Measurements from ENCODE around the gene SLCO2B1.

The SLCO2B1 gene

GRCh38 chr11:75135021-75135650 is 15.8 kb upstream of the SLCO2B1 start:
- no peak overlapping the region for H3K9ac ChIP-seq (ENCODE audit: low read depth, low read length)
- H3K4me1 ChIP-seq (ENCODE audit: insufficient read depth, low read length): peaks cover 7% of the 10 kb centered on the region; the same call in 1 of the 2 replicates
- no peaks in the 10 kb centered on the region for H3K9me3 ChIP-seq (ENCODE audit: control insufficient read depth, insufficient read depth, low read length)
- H3K36me3 ChIP-seq (ENCODE audit: insufficient read depth, low read length): no peaks in the 10 kb centered on the region

- Histone ChIP-seq H3K36me3 (ENCODE audit: insufficient read depth, low read length) (no peaks in the 10 kb centered on the region), H3K9ac (ENCODE audit: low read depth, low read length) (no peak overlapping the region), H3K4me1 (ENCODE audit: insufficient read depth, low read length) (peaks cover 7% of the 10 kb centered on the region; the same call in 1 of the 2 replicates), H3K9me3 (ENCODE audit: control insufficient read depth, insufficient read depth, low read length) (no peaks in the 10 kb centered on the region)
Measured at GRCh38 chr11:75135651-75136050, 15.3 kb upstream of the SLCO2B1 start.

GRCh38 chr11:75140269-75141138 is 10.4 kb upstream of the SLCO2B1 start:
- Histone ChIP-seq H3K9ac (ENCODE audit: low read depth, low read length) (no peak overlapping the region), H3K4me1 (ENCODE audit: insufficient read depth, low read length) (peaks cover 9% of the 10 kb centered on the region), H3K36me3 (ENCODE audit: insufficient read depth, low read length) (no peaks in the 10 kb centered on the region), H3K9me3 (ENCODE audit: control insufficient read depth, insufficient read depth, low read length) (no peaks in the 10 kb centered on the region)

- H3K4me1 ChIP-seq (ENCODE audit: insufficient read depth, low read length): peaks cover 9% of the 10 kb centered on the region
- no peak overlapping the region for H3K9ac ChIP-seq (ENCODE audit: low read depth, low read length)
Measured at GRCh38 chr11:75141166-75141565, 9.7 kb upstream of the SLCO2B1 start.

GRCh38 chr11:75142714-75143419 is 8.0 kb upstream of the SLCO2B1 start:
- no peaks in the 10 kb centered on the region for H3K9me3 ChIP-seq (ENCODE audit: control insufficient read depth, insufficient read depth, low read length)
- no peaks in the 10 kb centered on the region for H3K36me3 ChIP-seq (ENCODE audit: insufficient read depth, low read length)
- H3K4me1 ChIP-seq (ENCODE audit: insufficient read depth, low read length): peaks cover 9% of the 10 kb centered on the region
- H3K9ac ChIP-seq (ENCODE audit: low read depth, low read length): no peak overlapping the region

More at GRCh38 chr11:75141166-75141565, 9.7 kb upstream of the SLCO2B1 start:
- Histone ChIP-seq H3K36me3 (ENCODE audit: insufficient read depth, low read length) (no peaks in the 10 kb centered on the region), H3K9me3 (ENCODE audit: control insufficient read depth, insufficient read depth, low read length) (no peaks in the 10 kb centered on the region)

- no peaks in the 10 kb centered on the region for H3K9me3 ChIP-seq (ENCODE audit: control insufficient read depth, insufficient read depth, low read length)
- H3K4me1 ChIP-seq (ENCODE audit: insufficient read depth, low read length): peaks cover 9% of the 10 kb centered on the region
- no peak overlapping the region for H3K9ac ChIP-seq (ENCODE audit: low read depth, low read length)
- H3K36me3 ChIP-seq (ENCODE audit: insufficient read depth, low read length): no peaks in the 10 kb centered on the region
Measured at GRCh38 chr11:75143420-75143731, 7.5 kb upstream of the SLCO2B1 start.

GRCh38 chr11:75144716-75145014 is 6.2 kb upstream of the SLCO2B1 start:
- no peaks in the 10 kb centered on the region for H3K9me3 ChIP-seq (ENCODE audit: control insufficient read depth, insufficient read depth, low read length)
- H3K4me1 ChIP-seq (ENCODE audit: insufficient read depth, low read length): peaks cover 9% of the 10 kb centered on the region
- no peak overlapping the region for H3K9ac ChIP-seq (ENCODE audit: low read depth, low read length)

GRCh38 chr11:75145196-75145971 is 5.5 kb upstream of the SLCO2B1 start:
- no peaks in the 10 kb centered on the region for H3K36me3 ChIP-seq (ENCODE audit: insufficient read depth, low read length)
- H3K9me3 ChIP-seq (ENCODE audit: control insufficient read depth, insufficient read depth, low read length): no peaks in the 10 kb centered on the region
- H3K9ac ChIP-seq (ENCODE audit: low read depth, low read length): no peak overlapping the region
- peaks cover 9% of the 10 kb centered on the region for H3K4me1 ChIP-seq (ENCODE audit: insufficient read depth, low read length)

More at GRCh38 chr11:75144716-75145014, 6.2 kb upstream of the SLCO2B1 start:
- no peaks in the 10 kb centered on the region for H3K36me3 ChIP-seq (ENCODE audit: insufficient read depth, low read length)

GRCh38 chr11:75145972-75146519 is 4.9 kb upstream of the SLCO2B1 start:
- H3K9ac ChIP-seq (ENCODE audit: low read depth, low read length): no peak overlapping the region
- H3K9me3 ChIP-seq (ENCODE audit: control insufficient read depth, insufficient read depth, low read length): no peaks in the 10 kb centered on the region
- peaks cover 9% of the 10 kb centered on the region for H3K4me1 ChIP-seq (ENCODE audit: insufficient read depth, low read length)
- no peaks in the 10 kb centered on the region for H3K36me3 ChIP-seq (ENCODE audit: insufficient read depth, low read length)

- H3K9ac ChIP-seq (ENCODE audit: low read depth, low read length): no peak overlapping the region
- H3K4me1 ChIP-seq (ENCODE audit: insufficient read depth, low read length): peaks cover 9% of the 10 kb centered on the region
- no peaks in the 10 kb centered on the region for H3K36me3 ChIP-seq (ENCODE audit: insufficient read depth, low read length)
- H3K9me3 ChIP-seq (ENCODE audit: control insufficient read depth, insufficient read depth, low read length): no peaks in the 10 kb centered on the region
Measured at GRCh38 chr11:75146711-75147110, 4.2 kb upstream of the SLCO2B1 start.

GRCh38 chr11:75147191-75147874 is 3.6 kb upstream of the SLCO2B1 start:
- Histone ChIP-seq H3K9ac (ENCODE audit: low read depth, low read length) (no peak overlapping the region), H3K9me3 (ENCODE audit: control insufficient read depth, insufficient read depth, low read length) (no peaks in the 10 kb centered on the region), H3K36me3 (ENCODE audit: insufficient read depth, low read length) (no peaks in the 10 kb centered on the region), H3K4me1 (ENCODE audit: insufficient read depth, low read length) (peaks cover 9% of the 10 kb centered on the region)

- H3K36me3 ChIP-seq (ENCODE audit: insufficient read depth, low read length): no peaks in the 10 kb centered on the region
- H3K9ac ChIP-seq (ENCODE audit: low read depth, low read length): no peak overlapping the region
- no peaks in the 10 kb centered on the region for H3K9me3 ChIP-seq (ENCODE audit: control insufficient read depth, insufficient read depth, low read length)
- peaks cover 6% of the 10 kb centered on the region for H3K4me1 ChIP-seq (ENCODE audit: insufficient read depth, low read length)
Measured at GRCh38 chr11:75147875-75148263, 3.0 kb upstream of the SLCO2B1 start.

- H3K4me1 ChIP-seq (ENCODE audit: insufficient read depth, low read length): peaks cover under 1% of the 10 kb centered on the region
Measured at GRCh38 chr11:75148436-75148983, 2.4 kb upstream of the SLCO2B1 start.

More at GRCh38 chr11:75148436-75148983, 2.4 kb upstream of the SLCO2B1 start:
- H3K9me3 ChIP-seq (ENCODE audit: control insufficient read depth, insufficient read depth, low read length): no peaks in the 10 kb centered on the region
- H3K9ac ChIP-seq (ENCODE audit: low read depth, low read length): no peak overlapping the region
- no peaks in the 10 kb centered on the region for H3K36me3 ChIP-seq (ENCODE audit: insufficient read depth, low read length)
